OCI-LY3 (cell line): ENCODE data around the gene KYNU.
A peak's percentile ranks its signal among the peaks of the same experiment; 100 is the strongest.

Experiments
- H2AFZ ChIP-seq: fragments of 200-600, 300-600 bp; shearing (Covaris generic); 2 replicates; pipeline ENCODE4 v1.6.0; 2014; ENCODE audit warnings: antibody characterized with exemption, low read depth, low read length
- H3K27ac ChIP-seq: fragments of 200-600, 300-600 bp; sonication (generic); 2 replicates; pipeline ENCODE4 v1.5.1; 2014; ENCODE audit warnings: mild to moderate bottlenecking, low read length, moderate library complexity, mixed read lengths
- H3K27me3 ChIP-seq: fragments of 200-600, 300-600 bp; sonication (generic); 2 replicates; pipeline ENCODE4 v1.6.1; 2014; ENCODE audit warnings: low read depth, low read length, mixed read lengths
- H3K36me3 ChIP-seq: fragments of 200-600, 300-600 bp; sonication (generic); replicated peaks from 2 replicates; pipeline ENCODE3; 2014; ENCODE audit warnings: low read depth, low read length, mixed read lengths
- H3K4me1 ChIP-seq: fragments of 300-600, 200-600 bp; sonication (generic); 2 replicates; pipeline ENCODE4 v1.6.1; 2014; ENCODE audit warnings: low read length, mixed read lengths
- H3K4me2 ChIP-seq: fragments of 200-600, 300-600 bp; sonication (generic); 2 replicates; pipeline ENCODE4 v1.6.1; 2014; ENCODE audit warnings: low read length, mixed read lengths
- H3K4me3 ChIP-seq: fragments of 300-600, 200-600 bp; sonication (generic); 2 replicates; pipeline ENCODE4 v1.5.1; 2014; ENCODE audit warnings: antibody characterized with exemption, mild to moderate bottlenecking, low read length, moderate library complexity
- H3K79me2 ChIP-seq: fragments of 300-600, 200-600 bp; shearing (Covaris generic); 2 replicates; pipeline ENCODE4 v1.6.1; 2014; ENCODE audit warnings: mild to moderate bottlenecking, low read length, mixed read lengths
- H3K9ac ChIP-seq: fragments of 300-600, 200-600 bp; shearing (Covaris generic); 2 replicates; pipeline ENCODE4 v1.6.0; 2014; ENCODE audit warnings: mild to moderate bottlenecking, low read length, moderate library complexity
- H3K9me3 ChIP-seq: fragments of 200-600, 300-600 bp; shearing (Covaris generic); 2 replicates; pipeline ENCODE4 v1.6.1; 2014; ENCODE audit warnings: low read length, mixed read lengths; ENCODE audit not compliant: insufficient read depth
- H4K20me1 ChIP-seq: fragments of 200-600, 300-600 bp; sonication (generic); 2 replicates; pipeline ENCODE4 v1.6.1; 2016; ENCODE audit warnings: low read length, mixed read lengths; ENCODE audit not compliant: insufficient read depth
- CTCF ChIP-seq: fragments of 200-600, 300-600 bp; sonication (generic); IDR thresholded peaks from 2 replicates; pipeline ENCODE4 v1.5.1; 2014; ENCODE audit warnings: antibody characterized with exemption, low read length, low read depth
- EZH2phosphoT487 ChIP-seq: fragments of 200-600 bp; shearing (Covaris generic); IDR thresholded peaks from 2 replicates; pipeline ENCODE4 v1.6.1; 2018; ENCODE audit warnings: antibody characterized with exemption, mixed run types, low read depth

KYNU gene

GRCh38 chr2:142874293-142874814 is 3.1 kb upstream of the KYNU start:
- Histone ChIP-seq H3K27ac (peak overlapping the region; percentile 27), H3K27me3 (no peaks in the 10 kb centered on the region), H3K79me2 (peaks cover 5% of the 10 kb centered on the region; the same call in 1 of the 2 replicates), H3K36me3 (peaks cover 3% of the 10 kb centered on the region), H3K4me2 (peak overlapping the region; percentile 36), H4K20me1 (no peaks in the 10 kb centered on the region), H3K4me3 (no peak overlapping the region), H3K4me1 (peaks cover 57% of the 10 kb centered on the region), H2AFZ (peak overlapping the region; percentile 23; the same call in 1 of the 2 replicates), H3K9ac (no peak overlapping the region), H3K9me3 (no peaks in the 10 kb centered on the region)
- no peak for TF ChIP-seq EZH2phosphoT487
- no peak for TF ChIP-seq CTCF

DNA sequence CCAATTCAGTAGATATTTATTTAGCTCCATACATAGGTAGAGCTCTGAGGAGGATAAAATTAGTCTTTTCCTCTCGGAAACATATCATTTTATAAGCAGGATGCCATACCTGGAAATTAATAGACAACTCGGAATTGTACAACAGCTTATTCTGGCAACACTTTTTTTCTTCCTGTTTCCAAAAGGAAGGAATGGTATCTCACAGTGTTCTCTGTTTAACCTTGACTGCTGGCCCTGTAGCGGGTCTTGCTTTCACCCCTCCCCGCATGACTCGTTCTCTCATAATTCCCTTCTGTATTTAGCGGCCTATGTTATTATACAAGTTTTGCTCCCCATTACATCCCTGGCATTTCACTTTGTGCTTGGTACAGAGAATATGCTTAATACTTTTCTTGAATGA is 2.5 kb upstream of the KYNU start:
- no peak overlapping the region for H3K27ac ChIP-seq
- H3K36me3 ChIP-seq: peaks cover 3% of the 10 kb centered on the region
- no peak for TF ChIP-seq CTCF
- no peak for TF ChIP-seq EZH2phosphoT487
- H3K4me3 ChIP-seq: no peak overlapping the region
- H3K4me2 ChIP-seq: no peak overlapping the region
- H3K27me3 ChIP-seq: no peaks in the 10 kb centered on the region
- H3K9ac ChIP-seq: no peak overlapping the region
- H3K79me2 ChIP-seq: peaks cover 6% of the 10 kb centered on the region; the same call in 1 of the 2 replicates
- no peaks in the 10 kb centered on the region for H3K9me3 ChIP-seq
- H2AFZ ChIP-seq: no peak overlapping the region
- H4K20me1 ChIP-seq: no peaks in the 10 kb centered on the region
- peaks cover 60% of the 10 kb centered on the region for H3K4me1 ChIP-seq

DNA sequence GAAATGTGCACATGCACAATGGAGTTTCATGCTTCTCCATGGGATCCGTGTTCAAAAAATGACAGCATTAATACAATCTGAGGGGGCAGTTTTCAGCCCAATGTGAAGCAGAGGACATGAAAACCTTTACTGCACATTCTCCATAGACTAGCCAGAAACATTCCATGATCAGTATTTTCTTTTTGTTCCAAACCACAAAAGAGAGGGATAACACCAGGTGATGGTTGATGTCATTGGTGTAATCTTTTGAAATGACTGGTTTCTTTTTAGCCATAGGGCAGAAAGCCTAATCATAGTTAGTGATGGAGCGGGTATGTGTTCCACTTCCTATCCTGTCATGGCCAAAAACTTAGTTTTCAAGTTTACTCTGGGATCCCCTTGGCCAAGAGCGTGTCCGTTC is 1.8 kb upstream of the KYNU start:
- Histone ChIP-seq H3K9me3 (no peaks in the 10 kb centered on the region), H3K36me3 (peaks cover 3% of the 10 kb centered on the region), H3K4me3 (no peak overlapping the region), H3K79me2 (peaks cover 6% of the 10 kb centered on the region; the same call in 1 of the 2 replicates), H4K20me1 (no peaks in the 10 kb centered on the region), H3K27ac (no peak overlapping the region), H3K27me3 (no peaks in the 10 kb centered on the region), H3K4me1 (peaks cover 65% of the 10 kb centered on the region), H2AFZ (no peak overlapping the region), H3K9ac (no peak overlapping the region), H3K4me2 (no peak overlapping the region)
- TF ChIP-seq EZH2phosphoT487 (no peak), CTCF (no peak)

GRCh38 chr2:142876423-142876822 is 1.0 kb upstream of the KYNU start:
- Histone ChIP-seq H3K9ac (no peak overlapping the region), H3K27me3 (no peaks in the 10 kb centered on the region), H3K36me3 (peaks cover 3% of the 10 kb centered on the region), H3K4me2 (no peak overlapping the region), H3K27ac (no peak overlapping the region), H4K20me1 (no peaks in the 10 kb centered on the region), H3K9me3 (no peaks in the 10 kb centered on the region), H3K79me2 (peaks cover 6% of the 10 kb centered on the region; the same call in 1 of the 2 replicates), H3K4me3 (no peak overlapping the region), H3K4me1 (peaks cover 65% of the 10 kb centered on the region), H2AFZ (0 out of 2 replicates have a peak overlapping the region, but pooled peaks have one; percentile 67)
- TF ChIP-seq EZH2phosphoT487 (no peak), CTCF (no peak)
